GM12875 (cell line): ENCODE data around the gene SUN2.

Experiments used
- H3K4me3 ChIP-seq: one replicate; pipeline ENCODE4 v1.5.1; 2011; ENCODE audit warnings: low read depth, low read length, control low read depth
- TF ChIP-seq, protein P1 (sequence below): IDR thresholded peaks from 2 replicates; pipeline ENCODE4 v1.5.1; 2011; ENCODE audit warnings: low read depth, mild to moderate bottlenecking, control low read depth, inconsistent platforms, low read length, moderate library complexity, borderline replicate concordance; ENCODE audit not compliant: insufficient read depth

SUN2 gene

DNA sequence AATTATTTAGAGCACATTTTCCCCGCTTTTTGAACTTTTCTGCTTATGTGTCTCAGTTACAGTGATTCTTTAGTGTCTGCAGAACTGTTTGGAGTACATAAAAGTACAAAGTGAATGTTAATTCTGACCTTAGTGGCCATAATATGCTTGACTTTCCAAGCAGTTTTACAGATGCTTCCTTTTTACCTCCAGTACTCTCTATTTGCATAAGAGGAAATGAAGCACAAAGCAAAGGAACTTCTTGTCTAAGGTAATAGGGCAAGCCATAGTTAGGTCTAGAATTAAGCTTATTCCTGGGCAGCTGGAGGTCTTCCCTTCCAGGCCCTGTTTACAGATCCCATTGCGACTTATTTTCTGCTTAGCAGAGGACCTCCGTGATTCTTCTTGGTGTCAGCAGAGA is 46.5 kb downstream of the SUN2 start:
- TF ChIP-seq, protein P1, sequence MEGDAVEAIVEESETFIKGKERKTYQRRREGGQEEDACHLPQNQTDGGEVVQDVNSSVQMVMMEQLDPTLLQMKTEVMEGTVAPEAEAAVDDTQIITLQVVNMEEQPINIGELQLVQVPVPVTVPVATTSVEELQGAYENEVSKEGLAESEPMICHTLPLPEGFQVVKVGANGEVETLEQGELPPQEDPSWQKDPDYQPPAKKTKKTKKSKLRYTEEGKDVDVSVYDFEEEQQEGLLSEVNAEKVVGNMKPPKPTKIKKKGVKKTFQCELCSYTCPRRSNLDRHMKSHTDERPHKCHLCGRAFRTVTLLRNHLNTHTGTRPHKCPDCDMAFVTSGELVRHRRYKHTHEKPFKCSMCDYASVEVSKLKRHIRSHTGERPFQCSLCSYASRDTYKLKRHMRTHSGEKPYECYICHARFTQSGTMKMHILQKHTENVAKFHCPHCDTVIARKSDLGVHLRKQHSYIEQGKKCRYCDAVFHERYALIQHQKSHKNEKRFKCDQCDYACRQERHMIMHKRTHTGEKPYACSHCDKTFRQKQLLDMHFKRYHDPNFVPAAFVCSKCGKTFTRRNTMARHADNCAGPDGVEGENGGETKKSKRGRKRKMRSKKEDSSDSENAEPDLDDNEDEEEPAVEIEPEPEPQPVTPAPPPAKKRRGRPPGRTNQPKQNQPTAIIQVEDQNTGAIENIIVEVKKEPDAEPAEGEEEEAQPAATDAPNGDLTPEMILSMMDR: no peak
- H3K4me3 ChIP-seq: peak overlapping the region; percentile 7

GRCh38 chr22:38707984-38708383 is 47.8 kb downstream of the SUN2 start:
- H3K4me3 ChIP-seq: no peak overlapping the region
- TF ChIP-seq, protein P1: no peak

DNA sequence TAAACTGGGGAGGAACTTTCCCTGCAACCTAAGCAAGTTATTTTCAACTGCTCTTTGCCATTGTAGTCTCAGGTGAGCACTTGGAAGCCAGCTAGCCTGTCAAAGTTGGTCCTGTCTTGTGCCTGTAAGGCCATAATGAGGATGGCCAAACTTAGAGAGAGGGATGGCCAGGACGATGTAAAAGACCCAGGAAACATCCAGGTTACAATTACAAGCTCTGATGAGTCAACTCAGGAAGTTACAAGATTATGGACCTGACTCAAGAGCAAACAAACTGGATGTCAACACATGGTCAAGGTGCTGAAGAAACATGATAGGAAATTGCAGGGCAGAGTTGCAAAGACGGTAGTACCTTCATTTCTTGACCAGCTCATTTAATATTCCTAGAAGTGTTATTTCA is 48.5 kb downstream of the SUN2 start:
- H3K4me3 ChIP-seq: peak overlapping the region; percentile 79
- TF ChIP-seq, protein P1: no peak

- H3K4me3 ChIP-seq: peak overlapping the region; percentile 79
- TF ChIP-seq, protein P1: no peak
These were observed 49.0 kb downstream of the SUN2 start for GRCh38 chr22:38706901-38707195.

- peak overlapping the region; percentile 79 for H3K4me3 ChIP-seq
- TF ChIP-seq, protein P1: no peak
These were observed 49.5 kb downstream of the SUN2 start for GRCh38 chr22:38706101-38706900.

DNA sequence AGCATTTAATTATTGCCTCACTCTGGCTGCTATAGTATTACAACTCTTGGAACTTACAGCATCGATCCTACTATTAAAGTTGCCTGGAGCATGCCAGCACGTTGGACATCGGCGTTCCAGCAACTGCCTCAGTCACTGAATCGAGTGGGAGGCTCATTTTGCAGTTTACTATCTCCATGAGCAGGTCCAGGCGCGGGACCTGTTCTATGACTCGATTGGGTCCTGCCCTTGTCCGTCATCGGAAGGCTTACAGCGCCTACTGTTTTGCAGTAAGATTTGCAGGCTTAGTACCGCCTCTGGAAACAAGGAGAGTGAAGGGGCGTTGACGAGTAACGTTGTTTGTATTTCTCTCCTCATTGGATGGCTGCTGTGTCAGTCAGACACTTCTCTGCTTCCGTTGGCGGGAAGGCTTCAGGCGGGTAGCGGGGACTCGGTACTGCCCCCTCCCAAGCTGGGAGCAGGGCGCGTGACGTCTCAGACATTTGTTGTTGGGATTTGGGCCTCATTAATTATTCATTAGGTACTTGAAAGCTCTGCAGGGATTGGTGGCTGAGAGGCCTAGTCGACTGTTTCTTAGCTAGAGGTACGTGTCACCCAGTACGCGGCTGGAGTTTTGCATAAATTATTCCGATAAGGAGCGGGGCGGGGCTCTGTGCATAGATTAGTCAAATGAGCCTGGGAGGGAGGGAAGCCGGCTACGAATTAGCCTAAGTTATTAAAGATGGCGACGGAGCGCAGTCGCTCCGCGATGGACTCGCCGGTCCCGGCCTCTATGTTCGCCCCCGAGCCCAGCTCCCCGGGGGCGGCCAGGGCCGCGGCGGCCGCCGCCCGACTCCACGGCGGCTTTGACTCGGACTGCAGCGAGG is 50.3 kb downstream of the SUN2 start, which contains the start of gene GTPBP1:
Gene GTPBP1 (plus strand): TSS at position 710 of the 866 bp plus-strand sequence. CDS start 12 bp downstream, at position 722.
- TF ChIP-seq, protein P1: no peak
- H3K4me3 ChIP-seq: peak within 1 kb of the TSS; percentile 79
